ENCODE data around the gene SPN. TPM values are rescaled to one million over a fixed set of nuclear protein-coding genes. Genes with fewer than 3 reads are reported as not detected.

Gene SPN
- total RNA-seq, 2 experiments from 2014 or later = 45.7 to 48.3 TPM

DNA sequence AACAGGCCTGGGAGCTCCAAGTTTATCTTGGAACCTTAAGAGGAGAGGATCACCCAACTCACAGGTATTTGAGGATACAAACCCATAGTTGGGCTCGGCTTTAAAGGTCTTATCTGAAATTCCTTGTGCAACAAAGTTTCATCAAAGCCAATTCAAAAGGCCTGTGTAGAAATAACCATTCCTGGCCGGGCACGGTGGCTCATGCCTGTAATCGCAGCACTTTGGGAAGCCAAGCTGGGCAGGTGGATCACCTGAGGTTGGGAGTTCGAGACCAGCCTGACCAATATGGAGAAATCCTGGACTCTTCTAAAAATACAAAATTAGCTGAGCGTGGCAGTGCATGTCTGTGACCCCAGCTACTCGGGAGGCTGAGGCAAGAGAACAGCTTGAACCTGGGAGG lies 54.1 kb downstream of the SPN start:
- no peak overlapping the region for H3K27ac ChIP-seq (ENCODE audit: low read depth in 1 of 2, low read length in 2 of 2)
- Mint-ChIP-seq H3K27ac (no peak overlapping the region), H3K36me3 (ENCODE audit: low read depth) (no peaks in the 10 kb centered on the region), H3K9me3 (no peaks in the 10 kb centered on the region), H3K4me1 (ENCODE audit: low read depth) (peaks cover 12% of the 10 kb centered on the region), H3K4me3 (no peak overlapping the region), H3K27me3 (no peaks in the 10 kb centered on the region)
- ATAC-seq (ENCODE audit: poor library complexity) (no peak), DNase-seq (no peak)
- H3K4me1 ChIP-seq (ENCODE audit: insufficient read depth, low read length) = peaks cover 3% of the 10 kb centered on the region
- ChIA-PET POLR2A (interaction anchor here (0.8 kb wide), 1 partner anchor 14 kb away, joined by 3 read pairs; no protein-coding TSS in a partner anchor), CTCF (interaction anchor here (1.1 to 1.8 kb wide), 4 partner anchors 16 to 131 kb away, joined by 3 to 5 read pairs (median 4); partner anchors contain the start of gene KIF22)
- H3K27me3 ChIP-seq (ENCODE audit: control insufficient read depth in 1 of 2, insufficient read depth in 2 of 2, low read length in 2 of 2) = no peaks in the 10 kb centered on the region
- intact Hi-C loops (cut with DNase I, micrococcal nuclease) = loop anchor here in 1 of 2 experiments (5.0 kb wide), 1 partner anchor 40 kb away; no protein-coding TSS in a partner anchor
- H3K36me3 ChIP-seq (ENCODE audit: insufficient read depth, low read length) = no peaks in the 10 kb centered on the region
- H3K4me3 ChIP-seq (ENCODE audit: low read length) = no peak overlapping the region
- TF ChIP-seq, protein P1, sequence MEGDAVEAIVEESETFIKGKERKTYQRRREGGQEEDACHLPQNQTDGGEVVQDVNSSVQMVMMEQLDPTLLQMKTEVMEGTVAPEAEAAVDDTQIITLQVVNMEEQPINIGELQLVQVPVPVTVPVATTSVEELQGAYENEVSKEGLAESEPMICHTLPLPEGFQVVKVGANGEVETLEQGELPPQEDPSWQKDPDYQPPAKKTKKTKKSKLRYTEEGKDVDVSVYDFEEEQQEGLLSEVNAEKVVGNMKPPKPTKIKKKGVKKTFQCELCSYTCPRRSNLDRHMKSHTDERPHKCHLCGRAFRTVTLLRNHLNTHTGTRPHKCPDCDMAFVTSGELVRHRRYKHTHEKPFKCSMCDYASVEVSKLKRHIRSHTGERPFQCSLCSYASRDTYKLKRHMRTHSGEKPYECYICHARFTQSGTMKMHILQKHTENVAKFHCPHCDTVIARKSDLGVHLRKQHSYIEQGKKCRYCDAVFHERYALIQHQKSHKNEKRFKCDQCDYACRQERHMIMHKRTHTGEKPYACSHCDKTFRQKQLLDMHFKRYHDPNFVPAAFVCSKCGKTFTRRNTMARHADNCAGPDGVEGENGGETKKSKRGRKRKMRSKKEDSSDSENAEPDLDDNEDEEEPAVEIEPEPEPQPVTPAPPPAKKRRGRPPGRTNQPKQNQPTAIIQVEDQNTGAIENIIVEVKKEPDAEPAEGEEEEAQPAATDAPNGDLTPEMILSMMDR (IDR thresholded peaks at IDR 0.05) = no peak
- no peaks in the 10 kb centered on the region for H3K9me3 ChIP-seq (ENCODE audit: control insufficient read depth in 1 of 2, insufficient read depth in 1 of 2, low read length in 2 of 2)

DNA sequence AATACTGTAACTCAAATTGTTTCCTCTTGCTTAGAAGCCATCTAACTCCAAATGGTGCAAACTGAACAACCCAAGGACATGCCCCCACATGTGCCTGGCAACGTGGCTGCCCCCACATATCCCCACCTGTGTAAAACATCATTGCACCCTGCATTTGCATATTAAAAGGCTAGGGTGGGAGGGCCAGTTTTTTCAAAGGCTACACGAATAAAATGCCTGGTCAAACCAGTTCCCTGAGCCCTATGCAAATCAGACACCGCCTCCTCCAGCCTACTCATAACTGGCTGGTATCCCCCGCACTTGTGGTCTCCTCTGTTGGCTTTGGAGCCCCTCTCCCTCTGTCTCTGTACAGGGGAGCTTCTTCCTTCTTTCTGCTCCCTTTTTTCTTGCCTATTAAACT lies 56.0 kb downstream of the SPN start:
- Mint-ChIP-seq H3K36me3 (ENCODE audit: low read depth) (no peaks in the 10 kb centered on the region), H3K27ac (no peak overlapping the region), H3K9me3 (no peaks in the 10 kb centered on the region), H3K4me1 (ENCODE audit: low read depth) (peaks cover 13% of the 10 kb centered on the region), H3K4me3 (no peak overlapping the region), H3K27me3 (no peaks in the 10 kb centered on the region)
- no peak overlapping the region for H3K27ac ChIP-seq (ENCODE audit: low read depth in 1 of 2, low read length in 2 of 2)
- TF ChIP-seq, protein P1 (IDR thresholded peaks at IDR 0.05) = no peak
- intact Hi-C loops (cut with DNase I, micrococcal nuclease) = loop anchor here in 1 of 2 experiments (5.0 kb wide), 1 partner anchor 38 kb away; no protein-coding TSS in a partner anchor
- DNase-seq = no peak
- H3K4me1 ChIP-seq (ENCODE audit: insufficient read depth, low read length) = peaks cover 3% of the 10 kb centered on the region
- ChIA-PET CTCF (no interaction called here), POLR2A (no interaction called here)
- H3K27me3 ChIP-seq (ENCODE audit: control insufficient read depth in 1 of 2, insufficient read depth in 2 of 2, low read length in 2 of 2) = no peaks in the 10 kb centered on the region
- no peak for ATAC-seq (ENCODE audit: poor library complexity)
- H3K36me3 ChIP-seq (ENCODE audit: insufficient read depth, low read length) = no peaks in the 10 kb centered on the region
- no peak overlapping the region for H3K4me3 ChIP-seq (ENCODE audit: low read length)
- no peaks in the 10 kb centered on the region for H3K9me3 ChIP-seq (ENCODE audit: control insufficient read depth in 1 of 2, insufficient read depth in 1 of 2, low read length in 2 of 2)

Other genes with a start within 250 kb of the SPN start
- gene BOLA2, start 208.9 kb upstream of the SPN start, total RNA-seq = 1 to 10 TPM; 6.2 to 8.9 TPM
- 10 to 100 TPM; 18.8 to 21.2 TPM for gene SLX1B, start 208.7 kb upstream of the SPN start, total RNA-seq
- 1 to 10 TPM in 1 of 2 experiments, under 1 TPM in 1; 0.59 to 1.1 TPM for gene SULT1A4, start 203.3 kb upstream of the SPN start, total RNA-seq
- 10 to 100 TPM; 83.2 to 86.4 TPM for gene NPIPB12, start 156.8 kb upstream of the SPN start, total RNA-seq
- under 1 TPM; 0.19 to 0.45 TPM for gene QPRT, start 15.9 kb downstream of the SPN start, total RNA-seq
- gene C16orf54, start 82.7 kb downstream of the SPN start, total RNA-seq = 100 to 1,000 TPM; 250 to 261 TPM
- gene ZG16, start 115.0 kb downstream of the SPN start, total RNA-seq = not detected
- 100 to 1,000 TPM in 1 of 2 experiments, 10 to 100 TPM in 1; 99.0 to 101 TPM for gene KIF22, start 127.5 kb downstream of the SPN start, total RNA-seq
- 100 to 1,000 TPM; 251 to 253 TPM for gene MAZ, start 143.3 kb downstream of the SPN start, total RNA-seq
- gene PRRT2, start 148.9 kb downstream of the SPN start, total RNA-seq = 1 to 10 TPM; 2.2 to 2.3 TPM
- gene PAGR1, start 152.9 kb downstream of the SPN start, total RNA-seq = 10 to 100 TPM; 20.3 TPM
- gene MVP, start 157.2 kb downstream of the SPN start, total RNA-seq = 100 to 1,000 TPM; 115 to 118 TPM
- 10 to 100 TPM; 25.7 to 27.0 TPM for gene CDIPT, start 200.0 kb downstream of the SPN start, total RNA-seq
- not detected for gene SEZ6L2, start 236.3 kb downstream of the SPN start, total RNA-seq
- gene ASPHD1, start 237.2 kb downstream of the SPN start, total RNA-seq = not detected